Spinal cord (tissue), 10 donors: ENCODE data around the gene LGALS3BP. TPM values are rescaled to one million over a fixed set of nuclear protein-coding genes. Genes with fewer than 3 reads are reported as not detected.

Experiments used
- DNase-seq, 6 donors: peaks; one replicate each; pipeline versions ENCODE4 v3.0.0 to v3.0.0-alpha.2; 2013 to 2015; ENCODE audit warnings: low spot score in 6 of 6, low read depth in 4 of 6
- H3K27ac ChIP-seq: one replicate; pipeline ENCODE4 v1.5.1; 2013; ENCODE audit warnings: low read depth, low read length, control low read depth
- H3K27me3 ChIP-seq: one replicate; pipeline ENCODE4 v1.6.1; 2013; ENCODE audit warnings: low read length; ENCODE audit not compliant: control insufficient read depth, insufficient read depth
- H3K36me3 ChIP-seq: one replicate; pipeline ENCODE4 v1.6.1; 2013; ENCODE audit warnings: low read length; ENCODE audit not compliant: control insufficient read depth, insufficient read depth
- H3K4me1 ChIP-seq: one replicate; pipeline ENCODE4 v1.6.1; 2013; ENCODE audit warnings: low read length; ENCODE audit not compliant: control insufficient read depth, insufficient read depth
- H3K4me3 ChIP-seq: one replicate; pipeline ENCODE4 v1.5.1; 2013; ENCODE audit warnings: low read depth, low read length, control low read depth
- H3K9me3 ChIP-seq: one replicate; pipeline ENCODE4 v1.6.1; 2013; ENCODE audit warnings: low read length; ENCODE audit not compliant: control insufficient read depth, insufficient read depth
- WGBS: methylation state at CpG from one replicate; pipeline ENCODE4 v1.1.5; 2013; ENCODE audit warnings: missing lambda C conversion rate; ENCODE audit not compliant: insufficient coverage; 5-methylcytosine and 5-hydroxymethylcytosine counted together
- polyA plus RNA-seq, 2 donors: library from polyadenylated mRNA; unstranded; fragments of 120-200 nt; gene quantifications; one replicate each; pipeline ENCODE4 v1.2.1, GENCODE V29; 2013; ENCODE audit not compliant: insufficient read length in 2 of 2
- total RNA-seq, 2 donors: library from RNA; depleted of rRNA in 1 of 2; stranded (reverse); fragments of 120-200 nt in 1 of 2; fragments of >200 nt in 1 of 2; gene quantifications; one replicate each; pipeline versions ENCODE4 v1.2.3 to v1.2.4, GENCODE V29; 2013 to 2014
- donor health status: healthy.

Gene LGALS3BP
- total and polyA plus RNA-seq, 4 donors, result 83.0 to 166 (median 106) TPM

DNA sequence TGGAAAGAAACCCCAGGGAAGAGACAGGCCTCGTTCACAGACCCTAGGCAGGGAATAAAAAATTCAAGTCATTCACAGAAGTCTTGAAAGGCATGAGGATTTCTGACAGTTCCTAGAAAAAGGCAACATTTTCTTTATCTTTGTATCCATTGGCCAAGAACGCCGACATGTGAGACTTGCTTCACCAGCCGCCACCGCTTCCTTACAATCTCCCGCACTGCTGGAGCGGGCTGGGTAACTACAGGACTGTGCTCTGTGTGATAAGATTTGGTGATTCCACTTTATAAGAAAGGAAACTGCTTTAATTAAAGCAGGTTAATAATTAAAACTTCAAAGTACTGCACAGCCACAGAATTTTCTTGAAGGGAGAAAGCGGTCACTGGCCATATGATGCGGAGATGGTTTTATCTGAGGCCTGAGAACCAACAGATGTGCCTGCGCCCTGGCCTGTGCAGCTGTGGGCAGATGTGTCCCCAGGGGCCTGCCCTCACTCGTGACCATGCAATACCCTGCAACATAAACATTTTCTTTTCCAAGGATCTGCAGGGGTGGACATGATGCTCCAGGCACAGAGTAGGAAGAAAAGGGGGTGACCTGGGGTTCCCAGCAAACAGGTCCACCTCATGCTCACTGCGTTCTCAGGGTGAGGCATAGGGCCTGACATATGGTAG lies 13.0 kb upstream of the LGALS3BP start:
- WGBS, result 83% methylated on average over 3 of the region's 12 CpGs
- H3K9me3 ChIP-seq, result no peaks in the 10 kb centered on the region
- H3K27me3 ChIP-seq, result no peaks in the 10 kb centered on the region
- H3K4me1 ChIP-seq, result peaks cover 14% of the 10 kb centered on the region
- no peak for DNase-seq
- H3K4me3 ChIP-seq, result no peak overlapping the region
- H3K27ac ChIP-seq, result no peak overlapping the region
- H3K36me3 ChIP-seq, result peaks cover 78% of the 10 kb centered on the region

DNA sequence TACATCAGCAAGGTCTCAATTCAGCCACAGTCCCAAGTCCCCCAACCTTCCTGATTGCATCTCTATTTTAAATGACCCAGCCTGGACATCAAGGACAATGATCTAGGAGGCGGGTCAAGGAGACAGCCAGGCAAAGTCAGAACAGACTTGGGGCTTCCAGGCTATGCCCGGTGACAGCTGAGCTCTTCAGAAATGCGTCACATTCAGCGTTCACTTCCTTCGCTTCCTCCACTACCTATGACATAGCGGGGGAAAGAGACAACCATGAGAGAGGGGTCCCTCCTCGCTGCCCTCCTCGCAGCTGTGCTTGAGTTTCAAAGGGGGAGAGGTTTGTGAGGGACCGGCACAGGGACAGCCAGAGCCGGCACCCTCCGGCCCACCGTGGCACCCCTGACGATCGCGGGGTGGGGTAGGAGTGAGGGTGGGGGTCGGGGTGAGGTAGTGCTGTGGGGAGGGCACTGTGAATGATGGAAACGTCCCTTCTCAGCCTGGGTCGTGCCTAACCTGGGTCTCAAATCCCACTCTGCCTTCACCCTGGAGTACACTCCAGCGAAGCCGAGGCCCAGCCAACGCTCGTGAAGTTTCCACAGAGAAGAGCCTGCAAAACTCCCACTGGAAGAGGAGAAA lies 12.3 kb upstream of the LGALS3BP start:
- Histone ChIP-seq H3K27ac (no peak overlapping the region), H3K4me1 (peaks cover 14% of the 10 kb centered on the region), H3K36me3 (peaks cover 71% of the 10 kb centered on the region), H3K27me3 (no peaks in the 10 kb centered on the region), H3K9me3 (no peaks in the 10 kb centered on the region), H3K4me3 (no peak overlapping the region)
- WGBS, result 97% methylated on average over 6 of the region's 22 CpGs
- no peak for DNase-seq

DNA sequence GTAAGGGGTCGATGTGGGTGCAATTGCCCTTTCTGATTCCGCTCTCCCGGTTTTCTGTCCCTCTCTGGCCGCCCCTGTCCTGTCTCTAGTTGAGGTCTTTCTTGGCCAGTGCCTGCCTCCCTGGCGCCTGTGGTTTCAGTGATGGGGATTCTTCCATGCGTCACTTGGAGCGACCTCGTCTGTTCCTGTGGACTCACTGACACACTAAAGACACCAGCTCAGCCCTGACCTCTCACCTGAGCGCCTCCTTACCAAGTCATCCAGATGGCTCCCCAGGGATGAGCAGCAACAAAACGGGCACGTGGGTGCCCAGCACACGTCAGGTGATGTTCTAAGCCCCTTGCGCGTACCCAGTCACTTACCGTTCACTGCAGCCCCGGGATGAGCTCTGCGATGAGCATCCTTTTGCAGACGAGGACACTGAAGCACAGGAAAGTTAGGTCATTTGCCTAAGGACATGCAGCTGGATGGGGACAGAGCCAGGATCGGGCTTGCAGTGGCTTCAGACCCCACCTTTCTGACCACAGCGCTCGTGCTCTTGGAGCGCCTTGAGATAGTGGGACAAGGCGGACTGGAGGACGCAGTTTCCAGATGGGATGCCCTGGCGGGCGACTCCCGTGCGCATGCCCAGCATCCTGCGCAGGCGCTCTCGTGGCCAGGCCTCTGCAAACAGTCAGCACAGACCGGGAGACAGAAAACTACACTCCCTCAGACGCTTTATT lies 11.5 kb upstream of the LGALS3BP start:
- Histone ChIP-seq H3K36me3 (peaks cover 63% of the 10 kb centered on the region), H3K27ac (no peak overlapping the region), H3K4me3 (no peak overlapping the region), H3K27me3 (no peaks in the 10 kb centered on the region), H3K4me1 (peaks cover 13% of the 10 kb centered on the region), H3K9me3 (no peaks in the 10 kb centered on the region)
- DNase-seq, result no peak
- WGBS, result 98% methylated on average over 28 of the region's 33 CpGs

DNA sequence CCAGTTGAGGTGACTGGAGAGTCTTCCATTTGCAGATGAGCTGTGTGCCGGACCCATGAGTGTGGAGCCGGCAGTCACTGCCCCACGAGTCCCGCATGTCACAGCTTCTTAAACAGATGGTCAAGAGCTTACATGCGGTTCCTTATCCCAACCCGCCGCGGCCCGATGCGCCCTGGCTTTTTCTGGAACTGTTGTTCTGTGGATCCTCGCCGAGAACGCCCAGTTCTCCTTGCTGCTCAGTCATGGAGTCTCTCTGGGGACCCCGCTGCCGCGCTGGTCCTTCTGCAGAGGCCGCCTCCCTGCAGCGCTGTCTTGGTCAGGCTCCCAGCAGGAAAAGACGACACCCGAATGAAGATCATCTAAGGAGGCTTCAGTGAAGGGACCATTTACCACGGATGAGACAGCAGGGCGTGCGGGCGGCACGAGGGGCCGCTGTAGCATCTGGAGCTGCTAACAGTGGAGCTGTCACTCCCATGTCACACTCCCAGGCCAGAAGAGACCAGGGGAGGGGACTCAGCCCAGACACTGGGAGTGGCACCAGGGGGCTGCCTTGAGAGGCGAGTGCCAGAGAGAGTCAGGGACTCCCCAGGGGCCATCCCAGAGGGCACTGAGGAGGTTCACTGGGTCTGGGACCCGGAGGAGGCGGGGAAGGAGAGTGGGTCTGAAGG lies 10.8 kb upstream of the LGALS3BP start:
- no peaks in the 10 kb centered on the region for H3K27me3 ChIP-seq
- no peaks in the 10 kb centered on the region for H3K9me3 ChIP-seq
- H3K4me3 ChIP-seq, result no peak overlapping the region
- no peak overlapping the region for H3K27ac ChIP-seq
- DNase-seq, result no peak
- peaks cover 6% of the 10 kb centered on the region for H3K4me1 ChIP-seq
- WGBS, result 96% methylated on average over 29 of the region's 29 CpGs
- H3K36me3 ChIP-seq, result peaks cover 56% of the 10 kb centered on the region

DNA sequence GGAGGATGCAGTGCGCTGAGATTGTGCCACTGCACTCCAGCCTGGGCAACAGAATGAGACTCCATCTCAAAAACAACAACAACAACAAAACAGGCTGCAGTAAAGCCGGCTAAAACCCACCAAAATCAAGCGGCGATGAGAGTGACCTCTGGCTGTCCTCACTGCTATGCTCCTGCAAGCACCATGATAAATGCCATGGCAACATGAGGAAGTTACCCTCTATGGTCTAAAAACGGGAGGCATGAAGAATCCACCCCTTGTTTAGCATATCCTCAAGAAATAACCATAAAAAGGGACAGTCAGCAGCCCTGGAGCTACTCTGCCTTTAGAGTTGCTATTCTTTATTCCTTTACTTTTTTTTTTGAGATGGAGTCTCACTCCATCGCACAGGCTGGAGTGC lies 8.4 kb upstream of the LGALS3BP start:
- peaks cover 33% of the 10 kb centered on the region for H3K36me3 ChIP-seq
- H3K27me3 ChIP-seq, result no peaks in the 10 kb centered on the region
- 84% methylated on average over 5 of the region's 6 CpGs for WGBS
- H3K27ac ChIP-seq, result no peak overlapping the region
- H3K4me1 ChIP-seq, result peaks cover 4% of the 10 kb centered on the region
- H3K9me3 ChIP-seq, result no peaks in the 10 kb centered on the region
- DNase-seq, result no peak
- H3K4me3 ChIP-seq, result no peak overlapping the region

DNA sequence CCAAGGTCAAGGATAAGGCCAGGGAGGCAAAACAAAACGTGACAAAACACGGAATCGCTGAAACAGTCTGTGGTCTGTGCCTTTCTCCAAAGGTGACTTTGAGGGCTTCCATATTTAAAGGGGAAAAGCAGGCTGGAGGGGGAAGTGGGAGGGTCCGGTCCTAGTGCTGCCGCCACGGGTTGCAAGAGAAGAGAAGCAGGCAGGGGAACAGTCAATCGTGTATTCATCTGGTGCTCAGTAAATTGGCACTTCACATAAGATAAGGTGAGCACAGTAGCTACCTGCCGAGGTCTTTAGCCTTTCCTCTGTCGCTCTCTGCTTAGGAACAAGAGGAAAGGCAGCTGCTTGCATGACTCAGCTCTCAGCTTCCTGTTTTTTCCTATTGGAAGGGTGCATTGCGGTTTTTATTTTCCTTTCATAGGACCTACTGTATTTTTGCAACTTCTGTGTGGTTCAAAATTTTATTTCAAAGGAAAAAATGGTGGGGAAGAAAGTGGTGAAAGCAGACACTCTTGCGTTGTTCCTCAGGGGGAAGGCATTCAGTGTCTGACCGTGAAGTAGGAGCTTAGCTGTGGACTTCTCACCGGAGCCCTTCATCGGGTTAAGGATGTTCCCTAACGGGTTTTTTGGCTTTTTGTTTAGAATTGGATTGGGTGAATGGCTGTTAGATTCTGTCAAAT lies 7.1 kb upstream of the LGALS3BP start:
- Histone ChIP-seq H3K9me3 (no peaks in the 10 kb centered on the region), H3K4me1 (peaks cover 4% of the 10 kb centered on the region), H3K27ac (peak overlapping the region; percentile 47), H3K4me3 (no peak overlapping the region), H3K27me3 (no peaks in the 10 kb centered on the region), H3K36me3 (peaks cover 19% of the 10 kb centered on the region)
- 18% methylated on average over 11 of the region's 15 CpGs for WGBS
- peak in 1 of 6 donors; percentile 26 for DNase-seq

DNA sequence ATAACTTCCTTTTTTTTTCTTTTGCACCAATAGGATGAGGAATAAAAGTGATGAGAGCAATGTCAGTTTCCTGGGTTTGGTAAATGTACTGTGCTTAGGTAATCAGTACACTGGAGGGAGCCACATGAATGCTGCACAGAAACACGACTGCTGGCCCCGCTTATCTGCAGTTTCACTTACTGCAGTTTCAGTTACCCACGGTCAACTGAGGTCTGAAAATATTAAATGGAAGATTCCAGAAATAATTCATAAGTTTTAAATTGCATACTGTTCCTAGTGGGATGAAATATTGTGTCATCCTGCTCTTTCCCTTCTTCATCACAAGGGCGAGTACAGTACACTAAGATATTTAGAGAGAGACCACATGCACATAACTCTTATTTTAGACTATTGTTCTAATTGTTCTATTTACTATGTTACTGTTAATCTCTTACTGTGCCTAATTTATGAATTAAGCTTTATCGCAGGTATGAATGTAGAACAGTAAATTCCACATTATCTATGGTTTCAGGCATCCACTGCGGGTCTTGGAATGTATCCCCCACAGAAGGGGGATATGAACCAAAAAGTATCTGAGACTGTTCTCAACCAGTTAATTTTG lies 6.4 kb upstream of the LGALS3BP start:
- Histone ChIP-seq H3K4me3 (no peak overlapping the region), H3K4me1 (peaks cover 4% of the 10 kb centered on the region), H3K36me3 (peaks cover 13% of the 10 kb centered on the region), H3K27me3 (no peaks in the 10 kb centered on the region), H3K27ac (peak overlapping the region; percentile 47), H3K9me3 (no peaks in the 10 kb centered on the region)
- WGBS, result 20% methylated on average over 1 of the region's 6 CpGs
- DNase-seq, result peak in 1 of 6 donors; percentile 30

DNA sequence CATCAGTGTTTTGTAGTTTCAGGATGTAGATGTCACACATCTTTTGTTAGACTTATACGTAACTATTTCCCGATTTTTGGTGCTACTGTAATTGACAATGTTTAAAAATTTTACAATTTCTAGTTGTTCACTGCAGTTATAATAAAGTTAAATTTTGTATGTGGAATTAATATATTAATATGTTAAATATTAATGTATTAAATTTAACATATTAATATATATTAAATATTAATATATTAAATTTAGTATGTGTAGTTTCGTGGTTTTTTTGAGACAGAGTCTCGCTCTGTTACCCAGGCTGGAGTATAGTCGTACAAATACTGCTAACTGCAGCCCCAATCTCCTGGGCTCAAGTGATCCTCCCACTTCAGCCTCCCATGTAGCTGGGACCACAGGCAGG lies 5.7 kb upstream of the LGALS3BP start:
- Histone ChIP-seq H3K36me3 (peaks cover 5% of the 10 kb centered on the region), H3K4me3 (no peak overlapping the region), H3K4me1 (peaks cover 10% of the 10 kb centered on the region), H3K9me3 (no peaks in the 10 kb centered on the region), H3K27ac (no peak overlapping the region), H3K27me3 (no peaks in the 10 kb centered on the region)
- 100% methylated on average over 3 of the region's 5 CpGs for WGBS
- DNase-seq, result no peak
